H1 (cell line): Measurements from ENCODE around the gene SLC12A7. TPM values are rescaled to one million over a fixed set of nuclear protein-coding genes. Genes with fewer than 3 reads are reported as not detected.

Experiments
- CBX5 ChIP-seq: fragments of 300-800, 300-1000 bp; sonication (generic); IDR thresholded peaks from 2 replicates; pipeline ENCODE4 v1.7.1; 2016; ENCODE audit warnings: antibody characterized with exemption, low read length, low read depth
- JUN ChIP-seq: IDR thresholded peaks from 2 replicates; pipeline ENCODE4 v1.6.1; 2011; ENCODE audit warnings: low read depth, mild to moderate bottlenecking, improper control_type of control experiment, low read length
- RAD21 ChIP-seq, 2 experiments: IDR thresholded peaks in 1 of 2; conservative IDR thresholded peaks in 1 of 2; 2 replicates each; pipeline ENCODE4 v1.6.1; 2011; ENCODE audit warnings: low read depth in 2 of 2, low read length in 2 of 2, improper control_type of control experiment in 1 of 2, inconsistent platforms in 1 of 2, mild to moderate bottlenecking in 1 of 2, moderate library complexity in 1 of 2
- SRF ChIP-seq: IDR thresholded peaks from 2 replicates; pipeline ENCODE4 v1.6.1; 2011; ENCODE audit warnings: mild to moderate bottlenecking, low read depth, low read length, moderate library complexity
- TAF7 ChIP-seq: optimal IDR thresholded peaks from 2 replicates; pipeline ENCODE3; 2011; ENCODE audit warnings: low read depth, mild to moderate bottlenecking, inconsistent platforms, low read length, moderate library complexity, borderline replicate concordance
- polyA plus RNA-seq, 7 experiments: library from polyadenylated mRNA; depleted of rRNA in 3 of 7; stranded (reverse) in 5 of 7; unstranded in 2 of 7; fragments of >200 nt in 5 of 7; fragments of 200-250 nt in 2 of 7; gene quantifications; 1 replicate in 5 of 7; 2 replicates in 1 of 7; 4 replicates in 1 of 7; pipeline versions ENCODE4 v1.2.1 to v1.2.3, GENCODE V29; 2011 to 2013; ENCODE audit warnings: missing spikeins in 2 of 7, mixed read lengths in 2 of 7
- total RNA-seq: library from RNA; stranded (reverse); fragmentation: NEBNext Ultra II Directional; extraction: Animal tissue kit (Norgen Biotek cat#: 25700); gene quantifications from 2 replicates; pipeline ENCODE4 v1.2.1, GENCODE V29; 2021

The SLC12A7 gene
- total and polyA plus RNA-seq, 2 of the 8 experiments (the other 6 are each of a cell fraction or from before 2014, with no cell fraction given), result 23.5 to 39.7 TPM

DNA sequence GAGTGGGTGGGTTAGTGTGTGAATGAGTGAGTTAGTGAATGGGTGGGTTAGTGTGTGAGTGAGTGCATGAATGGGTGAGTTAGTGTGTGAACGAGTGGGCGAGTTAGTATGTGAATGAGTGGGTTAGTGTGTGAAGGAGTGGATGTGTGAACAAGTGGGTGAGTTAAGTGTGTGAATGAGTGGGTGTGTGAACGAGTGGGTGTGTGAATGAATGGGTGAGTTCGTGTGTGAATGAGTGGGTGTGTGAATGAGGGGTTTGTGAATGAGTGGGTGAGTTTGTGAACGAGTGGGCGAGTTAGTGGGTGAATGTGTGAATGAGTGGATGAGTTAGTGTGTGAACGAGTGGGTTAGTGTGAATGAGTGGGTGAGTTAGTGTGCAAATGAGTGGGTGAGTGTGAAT, 69.2 kb downstream of the SLC12A7 start (continued):
- TF ChIP-seq SRF, result no peak
- TF ChIP-seq RAD21 (IDR thresholded peaks at IDR 0.05 in 1 of 2, conservative IDR thresholded peaks at IDR 0.05 in 1 of 2; ENCODE audit: low read depth in 2 of 2, low read length in 2 of 2), result no peak
- TF ChIP-seq TAF7, result no peak
- no peak for TF ChIP-seq JUN
- no peak for TF ChIP-seq CBX5
- TF ChIP-seq, all 59 proteins: peak for 0
